Fibroblast of skin of abdomen (primary cell): ENCODE results near the gene TLR9.

Experiments
- DNase-seq: peaks from one replicate; pipeline ENCODE4 v3.0.0-alpha.2; 2013

Gene TLR9

GRCh38 chr3:52216585-52217408, 8.6 kb downstream of the TLR9 start:
- DNase-seq: peak; percentile 39

- no peak for DNase-seq
These were observed 10.1 kb downstream of the TLR9 start for GRCh38 chr3:52215351-52215750.

- no peak for DNase-seq
These were observed 11.5 kb downstream of the TLR9 start for GRCh38 chr3:52213901-52214300.

GRCh38 chr3:52213005-52213404, 12.4 kb downstream of the TLR9 start:
- DNase-seq: no peak

GRCh38 chr3:52211268-52211891, 14.1 kb downstream of the TLR9 start:
- DNase-seq: no peak

GRCh38 chr3:52210550-52211046, 14.8 kb downstream of the TLR9 start:
- DNase-seq: peak; percentile 41

GRCh38 chr3:52210037-52210436, 15.4 kb downstream of the TLR9 start:
- no peak for DNase-seq

- no peak for DNase-seq
These were observed 16.9 kb downstream of the TLR9 start for GRCh38 chr3:52208556-52208955.

- DNase-seq: no peak
These were observed 19.6 kb downstream of the TLR9 start for GRCh38 chr3:52205727-52206372.

GRCh38 chr3:52204337-52205073, 20.9 kb downstream of the TLR9 start:
- DNase-seq: no peak

GRCh38 chr3:52203701-52204100, 21.7 kb downstream of the TLR9 start:
- no peak for DNase-seq

GRCh38 chr3:52202384-52203077, 22.9 kb downstream of the TLR9 start:
- no peak for DNase-seq

GRCh38 chr3:52200981-52201679, 24.3 kb downstream of the TLR9 start:
- no peak for DNase-seq

GRCh38 chr3:52198643-52199608, 26.5 kb downstream of the TLR9 start:
- DNase-seq: no peak

GRCh38 chr3:52197842-52198625, 27.4 kb downstream of the TLR9 start, which contains the start of gene ALAS1:
TSS of gene ALAS1 (plus strand) at chr3:52198160. CDS start at chr3:52199242, 1,082 bp downstream.
- DNase-seq: peak; percentile 87

- no peak for DNase-seq
These were observed 28.0 kb downstream of the TLR9 start for GRCh38 chr3:52197499-52197841.

- DNase-seq: no peak
These were observed 28.5 kb downstream of the TLR9 start for GRCh38 chr3:52196977-52197376.

- DNase-seq: peak; percentile 29
These were observed 29.6 kb downstream of the TLR9 start for GRCh38 chr3:52195823-52196331.

- no peak for DNase-seq
These were observed 30.2 kb downstream of the TLR9 start for GRCh38 chr3:52195291-52195597.
